Measurements from ENCODE around the gene SPTBN5. TPM values are rescaled to one million over a fixed set of nuclear protein-coding genes. Genes with fewer than 3 reads are reported as not detected.

Gene SPTBN5
- total and polyA plus RNA-seq, 10 of the 15 experiments (the other 5 are each of a cell fraction or from before 2014, with no cell fraction given), result under 0.01 to 0.18 (median 0.04) TPM; not detected in 4

DNA sequence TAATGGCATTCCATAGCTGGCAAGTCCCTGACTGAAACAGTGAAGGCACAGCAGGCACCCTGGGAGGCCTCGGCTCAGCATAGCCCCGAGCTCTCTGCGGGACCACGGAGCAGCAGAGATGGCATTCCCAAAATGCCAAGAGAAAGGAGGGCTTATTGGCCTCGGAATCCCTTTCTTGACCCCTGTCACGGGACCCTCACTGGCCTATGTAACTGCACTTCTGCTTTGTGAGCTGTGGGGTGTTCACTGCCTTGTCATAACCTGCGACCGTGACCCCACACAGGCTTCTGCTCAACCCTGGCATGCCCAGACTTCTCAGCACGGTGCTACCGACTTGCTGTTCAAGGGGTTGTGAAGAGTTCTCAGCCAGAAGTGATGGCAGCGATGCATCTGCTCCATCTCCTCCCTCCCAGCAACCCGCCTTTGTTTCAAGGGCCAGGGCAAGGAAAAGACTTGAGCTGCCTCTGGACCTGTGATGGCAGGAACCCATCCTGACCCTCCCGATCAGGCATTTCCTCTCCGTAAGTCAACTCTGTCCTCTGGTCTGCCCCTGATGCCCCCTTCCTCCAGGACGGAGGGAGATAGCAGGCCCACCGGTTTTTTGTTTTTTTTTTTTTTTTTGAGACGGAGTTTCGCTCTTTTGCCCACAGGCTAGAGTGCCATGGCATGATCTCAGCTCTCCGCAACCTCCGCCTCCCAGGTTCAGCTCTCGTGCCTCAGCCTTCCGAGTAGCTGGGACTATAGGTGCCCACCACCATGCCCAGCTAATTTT, 48.0 kb upstream of the SPTBN5 start:
- no peak for FAIRE-seq
- H3K4me1 ChIP-seq (ENCODE audit: control insufficient read depth, insufficient read depth, low read length), result peaks cover 6% of the 10 kb centered on the region
- intact Hi-C loops (cut with micrococcal nuclease; ENCODE audit: unreplicated experiment) (no loop called here), in situ Hi-C loops (cut with MboI) (no loop called here)
- H3K4me2 ChIP-seq (ENCODE audit: control insufficient read depth, insufficient read depth), result no peak overlapping the region
- peaks cover 12% of the 10 kb centered on the region for H3K79me2 ChIP-seq (ENCODE audit: control insufficient read depth, insufficient read depth, low read length)
- no peak overlapping the region for H3K9ac ChIP-seq (ENCODE audit: control insufficient read depth, insufficient read depth, low read length)
- no peaks in the 10 kb centered on the region for H3K9me3 ChIP-seq (replicated peaks; ENCODE audit: control insufficient read depth, insufficient read depth, low read length)
- DNase-seq (ENCODE audit: low read depth, low spot score), result no peak
- RAD21 ChIA-PET (ENCODE audit: unreplicated experiment), result no interaction called here
- POLR2A ChIA-PET, result interaction anchor here (1.1 kb wide), 1 partner anchor 168 kb away, joined by 3 read pairs; the partner anchor contains the start of gene MAPKBP1
- CTCF ChIA-PET, result no interaction called here
- H3K36me3 ChIP-seq (ENCODE audit: control insufficient read depth in 2 of 2, insufficient read depth in 2 of 2, low read length in 1 of 2), result peaks cover 29 to 58% of the 10 kb centered on the region in 2 experiments
- SMC1A ChIA-PET (ENCODE audit: uncharacterized antibody, unreplicated experiment), result interaction anchor here (1.2 to 1.3 kb wide), 3 partner anchors 12 to 16 kb away, joined by 3 read pairs; no protein-coding TSS in a partner anchor
- H2AFZ ChIP-seq (ENCODE audit: control insufficient read depth, low read depth, low read length), result no peak overlapping the region
- BruUV-seq (replicated peaks), result TSS peak; percentile 3
- no peaks in the 10 kb centered on the region for H3K27me3 ChIP-seq (replicated peaks in 1 of 2; ENCODE audit: control insufficient read depth in 2 of 2, insufficient read depth in 2 of 2, low read length in 1 of 2)
- no peak overlapping the region for H3K4me3 ChIP-seq
- no peak overlapping the region for H3K27ac ChIP-seq (ENCODE audit: control insufficient read depth, insufficient read depth)
- TF ChIP-seq POLR2AphosphoS5 (IDR thresholded peaks at IDR 0.05; ENCODE audit: low read length) (peak; percentile 34), NFXL1 (IDR thresholded peaks at IDR 0.05; ENCODE audit: borderline replicate concordance) (no peak)
- no peak for ATAC-seq
- H4K20me1 ChIP-seq (ENCODE audit: control insufficient read depth, insufficient read depth), result peaks cover 5% of the 10 kb centered on the region
- 96% methylated on average over 22 of the region's 22 CpGs for WGBS (ENCODE audit: insufficient coverage, insufficient replicate concordance, low lambda C conversion rate, missing lambda C conversion rate)

DNA sequence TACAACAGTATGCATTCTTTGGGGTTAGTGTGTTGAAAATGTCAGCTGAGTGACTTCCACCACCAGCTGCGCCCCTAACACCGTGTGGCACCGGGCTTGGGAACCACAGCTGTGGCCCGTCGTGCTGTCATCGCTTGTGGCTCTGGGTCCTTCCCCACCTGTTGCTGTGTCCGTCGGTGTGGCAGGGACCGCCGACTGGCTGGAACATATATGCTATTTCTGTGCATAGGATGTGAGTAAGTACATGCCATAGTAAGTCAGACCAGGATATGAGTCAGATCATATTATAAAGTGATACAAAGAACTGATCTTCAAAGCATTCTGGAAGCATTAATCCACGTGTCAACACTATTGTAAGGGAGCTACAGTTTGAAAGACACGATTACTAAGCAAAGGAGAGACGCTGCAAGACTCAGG, 46.6 kb upstream of the SPTBN5 start:
- 85% methylated on average over 13 of the region's 13 CpGs for WGBS (ENCODE audit: insufficient coverage, insufficient replicate concordance, low lambda C conversion rate, missing lambda C conversion rate)
- POLR2A ChIA-PET, result interaction anchor here (0.9 to 1.2 kb wide), 3 partner anchors 9 to 166 kb away, joined by 3 read pairs; partner anchors contain the start of gene MAPKBP1
- FAIRE-seq (no peak), ATAC-seq (no peak), DNase-seq (ENCODE audit: low read depth, low spot score) (no peak)
- Histone ChIP-seq H3K79me2 (ENCODE audit: control insufficient read depth, insufficient read depth, low read length) (peaks cover 9% of the 10 kb centered on the region), H3K4me3 (no peak overlapping the region), H3K27me3 (replicated peaks in 1 of 2; ENCODE audit: control insufficient read depth in 2 of 2, insufficient read depth in 2 of 2, low read length in 1 of 2) (no peaks in the 10 kb centered on the region), H3K9ac (ENCODE audit: control insufficient read depth, insufficient read depth, low read length) (no peak overlapping the region), H4K20me1 (ENCODE audit: control insufficient read depth, insufficient read depth) (peaks cover 5% of the 10 kb centered on the region), H3K9me3 (replicated peaks; ENCODE audit: control insufficient read depth, insufficient read depth, low read length) (no peaks in the 10 kb centered on the region), H3K36me3 (ENCODE audit: control insufficient read depth in 2 of 2, insufficient read depth in 2 of 2, low read length in 1 of 2) (peaks cover 22 to 58% of the 10 kb centered on the region in 2 experiments), H2AFZ (ENCODE audit: control insufficient read depth, low read depth, low read length) (no peak overlapping the region), H3K4me1 (ENCODE audit: control insufficient read depth, insufficient read depth, low read length) (peaks cover 20% of the 10 kb centered on the region), H3K27ac (ENCODE audit: control insufficient read depth, insufficient read depth) (no peak overlapping the region), H3K4me2 (ENCODE audit: control insufficient read depth, insufficient read depth) (no peak overlapping the region)
- in situ Hi-C loops (cut with MboI) (no loop called here), intact Hi-C loops (cut with micrococcal nuclease; ENCODE audit: unreplicated experiment) (no loop called here)
- BruUV-seq (replicated peaks), result no TSS peak
- no peak for TF ChIP-seq SIN3A (IDR thresholded peaks at IDR 0.05; ENCODE audit: low read depth, low read length)
- TF ChIP-seq, protein P1, sequence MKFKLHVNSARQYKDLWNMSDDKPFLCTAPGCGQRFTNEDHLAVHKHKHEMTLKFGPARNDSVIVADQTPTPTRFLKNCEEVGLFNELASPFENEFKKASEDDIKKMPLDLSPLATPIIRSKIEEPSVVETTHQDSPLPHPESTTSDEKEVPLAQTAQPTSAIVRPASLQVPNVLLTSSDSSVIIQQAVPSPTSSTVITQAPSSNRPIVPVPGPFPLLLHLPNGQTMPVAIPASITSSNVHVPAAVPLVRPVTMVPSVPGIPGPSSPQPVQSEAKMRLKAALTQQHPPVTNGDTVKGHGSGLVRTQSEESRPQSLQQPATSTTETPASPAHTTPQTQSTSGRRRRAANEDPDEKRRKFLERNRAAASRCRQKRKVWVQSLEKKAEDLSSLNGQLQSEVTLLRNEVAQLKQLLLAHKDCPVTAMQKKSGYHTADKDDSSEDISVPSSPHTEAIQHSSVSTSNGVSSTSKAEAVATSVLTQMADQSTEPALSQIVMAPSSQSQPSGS (IDR thresholded peaks at IDR 0.05; ENCODE audit: low read length), result no peak
- TF ChIP-seq JUNB (IDR thresholded peaks at IDR 0.05), result no peak
- TF ChIP-seq ASH2L (IDR thresholded peaks at IDR 0.05; ENCODE audit: borderline replicate concordance, low read depth), result no peak
- 0 out of 2 replicates have a peak, but pooled peaks have one; percentile 16 for TF ChIP-seq POLR2A (IDR thresholded peaks at IDR 0.05; ENCODE audit: low read depth, low read length)
- RAD21 ChIA-PET (ENCODE audit: unreplicated experiment), result interaction anchor here (0.7 kb wide), 1 partner anchor 167 kb away, joined by 3 read pairs; no protein-coding TSS in a partner anchor
- SMC1A ChIA-PET (ENCODE audit: uncharacterized antibody, unreplicated experiment), result interaction anchor here (0.7 to 2.0 kb wide), 4 partner anchors 9 to 18 kb away, joined by 3 to 6 read pairs (median 3); no protein-coding TSS in a partner anchor
- CTCF ChIA-PET, result interaction anchor here (0.9 kb wide), 1 partner anchor 45 kb away, joined by 3 read pairs; no protein-coding TSS in a partner anchor

Measured in GM12878 (cell line).